PC-3 (cell line): ENCODE data around the gene THEM4. TPM values are rescaled to one million over a fixed set of nuclear protein-coding genes. Genes with fewer than 3 reads are reported as not detected.

Experiments used
- ATAC-seq: fragments of 200-7000 bp; cut with Tn5 transposase; 2 replicates; pipeline ENCODE4 v1.9.1; 2020; ENCODE audit warnings: mild to moderate bottlenecking, moderate library complexity
- BruUV-seq: library from RNA; stranded (reverse); fragments of 400-500 nt; replicated peaks from 2 replicates; lab custom pipeline; 2021; lab: Mats Ljungman, UMichigan
- CTCF ChIA-PET: fragments of 300-600 bp; sonication (Branson Sonifier 250); formaldehyde crosslinking; loops from one replicate; lab custom pipeline; 2022; ENCODE audit warnings: antibody characterized with exemption; lab: Charles Lee
- POLR2A ChIA-PET: fragments of 300-600 bp; sonication (Branson Sonifier 250); formaldehyde crosslinking; loops from one replicate; lab custom pipeline; 2022; ENCODE audit warnings: antibody characterized with exemption; ENCODE audit not compliant: unreplicated experiment; lab: Charles Lee
- DNase-seq: peaks from one replicate; pipeline ENCODE4 v3.0.0-alpha.2; 2015
- H2AFZ ChIP-seq: fragments of 300-600 bp; sonication (generic); 2 replicates; pipeline ENCODE4 v1.6.0; 2016; ENCODE audit warnings: antibody characterized with exemption, low read length
- H3F3A ChIP-seq: fragments of 300-600 bp; sonication (generic); one replicate; pipeline ENCODE4 v1.6.0; 2017; ENCODE audit warnings: antibody characterized with exemption, low read length, control low read depth, mild to moderate bottlenecking; ENCODE audit not compliant: unreplicated experiment
- H3K27ac ChIP-seq: fragments of 300-600 bp; sonication (generic); 2 replicates; pipeline ENCODE4 v1.5.1; 2016; ENCODE audit warnings: mild to moderate bottlenecking, low read length
- H3K27me3 ChIP-seq: fragments of 300-600 bp; sonication (generic); 2 replicates; pipeline ENCODE4 v1.6.1; 2016; ENCODE audit warnings: low read length, mixed read lengths
- H3K36me3 ChIP-seq: fragments of 300-600 bp; sonication (generic); 2 replicates; pipeline ENCODE4 v1.6.1; 2016; ENCODE audit warnings: low read depth, mixed run types, low read length, mixed read lengths
- H3K4me1 ChIP-seq: fragments of 300-600 bp; sonication (generic); 2 replicates; pipeline ENCODE4 v1.5.1; 2016; ENCODE audit warnings: low read length; ENCODE audit not compliant: insufficient read depth
- H3K4me2 ChIP-seq: fragments of 300-600 bp; sonication (generic); 2 replicates; pipeline ENCODE4 v1.6.0; 2016; ENCODE audit warnings: low read length
- H3K4me3 ChIP-seq: fragments of 300-600 bp; sonication (generic); 2 replicates; pipeline ENCODE4 v1.5.1; 2016; ENCODE audit warnings: mild to moderate bottlenecking, low read length, mixed read lengths
- H3K79me2 ChIP-seq: fragments of 300-600 bp; sonication (generic); 2 replicates; pipeline ENCODE4 v1.6.1; 2017; ENCODE audit warnings: low read length, mixed read lengths
- H3K9ac ChIP-seq: fragments of 300-600 bp; sonication (generic); 2 replicates; pipeline ENCODE4 v1.6.0; 2016; ENCODE audit warnings: mild to moderate bottlenecking, low read length
- H3K9me2 ChIP-seq: fragments of 300-600 bp; sonication (generic); replicated peaks from 2 replicates; pipeline ENCODE4 v1.6.1; 2016; ENCODE audit warnings: mixed run types, low read length, mixed read lengths
- H3K9me3 ChIP-seq: fragments of 300-600 bp; sonication (generic); 2 replicates; pipeline ENCODE4 v1.6.1; 2016; ENCODE audit warnings: low read length, mixed read lengths
- H4K20me1 ChIP-seq: fragments of 300-600 bp; sonication (generic); 2 replicates; pipeline ENCODE4 v1.6.1; 2016; ENCODE audit warnings: low read length, mixed read lengths
- EZH2 ChIP-seq: fragments of 300-600 bp; sonication (generic); IDR thresholded peaks from one replicate; pipeline ENCODE4 v1.6.1; 2017; ENCODE audit warnings: antibody characterized with exemption, mild to moderate bottlenecking, low read length; ENCODE audit not compliant: unreplicated experiment
- EZH2phosphoT487 ChIP-seq: fragments of 300-600 bp; sonication (generic); IDR thresholded peaks from 2 replicates; pipeline ENCODE4 v1.6.1; 2018; ENCODE audit warnings: mild to moderate bottlenecking, antibody characterized with exemption, low read length, borderline replicate concordance
- intact Hi-C: fragments of 100-400 bp; cut with micrococcal nuclease; formaldehyde crosslinking; loops from 2 replicates; pipeline ENCODE4 v1.9.0; 2023
- total RNA-seq: library from RNA; depleted of rRNA; stranded (reverse); fragments of >200 nt; gene quantifications from 2 replicates; pipeline ENCODE4 v1.2.3, GENCODE V29; 2014
- TF ChIP-seq, protein P1 (sequence below): fragments of 300-600 bp; sonication (generic); conservative IDR thresholded peaks from 2 replicates; pipeline ENCODE4 v1.5.1; 2017; ENCODE audit warnings: antibody characterized with exemption, low read depth, mild to moderate bottlenecking, low read length

THEM4 gene
- total RNA-seq, 1 experiment from 2014 or later: 18.1 TPM

DNA sequence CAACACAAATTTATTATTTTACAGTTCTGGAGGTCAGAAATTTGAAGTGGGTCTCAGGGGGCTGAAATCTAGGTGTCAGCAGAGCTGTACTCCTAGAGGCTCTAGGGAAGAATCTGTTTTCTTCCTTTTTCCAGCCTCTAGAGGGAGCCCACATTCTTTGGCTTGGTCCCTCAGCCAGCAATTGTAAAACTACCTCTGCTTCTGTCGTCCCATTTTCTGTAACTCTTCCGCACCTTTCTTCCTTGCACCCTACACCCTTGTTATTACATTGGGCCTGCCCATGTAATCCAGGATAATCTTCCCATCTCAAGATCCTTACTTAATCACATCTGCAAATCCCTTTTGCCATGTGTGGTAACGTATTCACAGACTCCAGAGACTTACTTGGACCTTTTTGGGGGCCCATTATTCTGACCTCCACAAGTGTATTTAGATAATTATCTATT is 24.8 kb upstream of the THEM4 start:
- CTCF ChIA-PET: interaction anchor here (0.6 to 4.2 kb wide), 9 partner anchors 12 to 67 kb away, joined by 3 to 46 read pairs (median 4); no protein-coding TSS in a partner anchor

DNA sequence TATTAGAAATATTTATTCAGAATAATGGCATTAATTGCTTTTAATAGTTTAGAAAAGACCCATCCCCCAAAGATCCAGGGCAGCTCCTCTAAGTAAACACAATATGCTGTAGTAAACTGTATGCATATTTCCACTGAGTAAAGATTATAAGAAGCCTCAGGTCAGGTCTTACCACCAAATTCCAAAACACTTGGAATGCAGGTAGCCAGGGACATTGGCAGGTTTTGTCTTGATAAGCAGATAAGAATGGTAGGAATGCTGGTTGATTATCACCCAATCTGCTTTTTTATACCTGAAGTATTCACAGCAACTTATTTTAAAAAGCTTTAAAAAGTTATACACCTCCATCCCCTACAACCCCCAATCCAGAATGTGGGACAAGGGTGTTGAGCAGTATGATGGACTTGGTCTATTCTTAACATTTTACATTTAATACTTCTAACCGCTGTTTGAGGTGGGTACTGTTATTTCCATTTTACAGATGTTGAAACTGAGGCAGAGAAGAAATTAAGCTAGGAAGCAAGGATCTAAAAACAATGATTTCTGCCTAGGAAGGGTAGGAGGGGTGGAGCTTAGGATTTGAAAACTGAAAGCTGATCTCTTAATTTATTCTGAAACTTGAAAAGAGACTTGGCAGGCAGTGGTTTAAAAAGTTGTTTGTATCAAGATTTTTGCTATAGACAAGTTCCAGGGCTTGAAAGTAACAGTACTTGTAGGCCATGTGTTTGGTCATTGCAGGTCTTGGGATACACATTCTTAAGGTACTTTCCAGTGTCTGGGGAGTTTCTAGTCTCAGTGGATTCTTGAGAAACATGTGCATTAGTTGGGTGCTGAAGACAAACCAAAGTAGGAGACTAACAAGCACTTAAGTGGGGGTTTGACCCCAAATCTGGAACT is 15.6 kb upstream of the THEM4 start:
- peak overlapping the region; percentile 29; the same call in 1 of the 2 replicates for H2AFZ ChIP-seq
- no peaks in the 10 kb centered on the region for H3K27me3 ChIP-seq
- CTCF ChIA-PET: no interaction called here
- H3K9me2 ChIP-seq: no peaks in the 10 kb centered on the region
- POLR2A ChIA-PET: no interaction called here
- no peaks in the 10 kb centered on the region for H3K9me3 ChIP-seq
- no peaks in the 10 kb centered on the region for H3K4me1 ChIP-seq
- intact Hi-C loops: no loop called here
- no peak overlapping the region for H3K9ac ChIP-seq
- no peak overlapping the region for H3K4me3 ChIP-seq
- H3K4me2 ChIP-seq: no peak overlapping the region
- H4K20me1 ChIP-seq: no peaks in the 10 kb centered on the region
- TF ChIP-seq, protein P1, sequence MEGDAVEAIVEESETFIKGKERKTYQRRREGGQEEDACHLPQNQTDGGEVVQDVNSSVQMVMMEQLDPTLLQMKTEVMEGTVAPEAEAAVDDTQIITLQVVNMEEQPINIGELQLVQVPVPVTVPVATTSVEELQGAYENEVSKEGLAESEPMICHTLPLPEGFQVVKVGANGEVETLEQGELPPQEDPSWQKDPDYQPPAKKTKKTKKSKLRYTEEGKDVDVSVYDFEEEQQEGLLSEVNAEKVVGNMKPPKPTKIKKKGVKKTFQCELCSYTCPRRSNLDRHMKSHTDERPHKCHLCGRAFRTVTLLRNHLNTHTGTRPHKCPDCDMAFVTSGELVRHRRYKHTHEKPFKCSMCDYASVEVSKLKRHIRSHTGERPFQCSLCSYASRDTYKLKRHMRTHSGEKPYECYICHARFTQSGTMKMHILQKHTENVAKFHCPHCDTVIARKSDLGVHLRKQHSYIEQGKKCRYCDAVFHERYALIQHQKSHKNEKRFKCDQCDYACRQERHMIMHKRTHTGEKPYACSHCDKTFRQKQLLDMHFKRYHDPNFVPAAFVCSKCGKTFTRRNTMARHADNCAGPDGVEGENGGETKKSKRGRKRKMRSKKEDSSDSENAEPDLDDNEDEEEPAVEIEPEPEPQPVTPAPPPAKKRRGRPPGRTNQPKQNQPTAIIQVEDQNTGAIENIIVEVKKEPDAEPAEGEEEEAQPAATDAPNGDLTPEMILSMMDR: no peak
- no peak for TF ChIP-seq EZH2
- TF ChIP-seq EZH2phosphoT487: no peak
- no peaks in the 10 kb centered on the region for H3F3A ChIP-seq
- no peak overlapping the region for H3K27ac ChIP-seq
- H3K79me2 ChIP-seq: no peaks in the 10 kb centered on the region
- no TSS peak for BruUV-seq
- no peak for ATAC-seq
- DNase-seq: no peak
- no peaks in the 10 kb centered on the region for H3K36me3 ChIP-seq

More for the DNA sequence above, 24.8 kb upstream of the THEM4 start:
- no peaks in the 10 kb centered on the region for H3F3A ChIP-seq
- H3K36me3 ChIP-seq: no peaks in the 10 kb centered on the region
- H3K79me2 ChIP-seq: no peaks in the 10 kb centered on the region
- no TSS peak for BruUV-seq
- peak; percentile 88 for DNase-seq
- intact Hi-C loops: loop anchor here (1.0 kb wide), 3 partner anchors 34 to 67 kb away; no protein-coding TSS in a partner anchor
- peak; percentile 75 for ATAC-seq
- TF ChIP-seq, protein P1: peak; percentile 96
- TF ChIP-seq EZH2: no peak
- no peaks in the 10 kb centered on the region for H3K9me2 ChIP-seq
- H3K27me3 ChIP-seq: no peaks in the 10 kb centered on the region
- H3K4me1 ChIP-seq: peaks cover 27% of the 10 kb centered on the region
- H3K9me3 ChIP-seq: no peaks in the 10 kb centered on the region
- POLR2A ChIA-PET: interaction anchor here (0.6 kb wide), 1 partner anchor 58 kb away, joined by 5 read pairs; no protein-coding TSS in a partner anchor
- H4K20me1 ChIP-seq: no peaks in the 10 kb centered on the region
- peak overlapping the region; percentile 44; the same call in 1 of the 2 replicates for H3K4me2 ChIP-seq
- H3K27ac ChIP-seq: no peak overlapping the region
- H3K4me3 ChIP-seq: no peak overlapping the region
- H3K9ac ChIP-seq: peak overlapping the region; percentile 11; the same call in 1 of the 2 replicates
- H2AFZ ChIP-seq: no peak overlapping the region

DNA sequence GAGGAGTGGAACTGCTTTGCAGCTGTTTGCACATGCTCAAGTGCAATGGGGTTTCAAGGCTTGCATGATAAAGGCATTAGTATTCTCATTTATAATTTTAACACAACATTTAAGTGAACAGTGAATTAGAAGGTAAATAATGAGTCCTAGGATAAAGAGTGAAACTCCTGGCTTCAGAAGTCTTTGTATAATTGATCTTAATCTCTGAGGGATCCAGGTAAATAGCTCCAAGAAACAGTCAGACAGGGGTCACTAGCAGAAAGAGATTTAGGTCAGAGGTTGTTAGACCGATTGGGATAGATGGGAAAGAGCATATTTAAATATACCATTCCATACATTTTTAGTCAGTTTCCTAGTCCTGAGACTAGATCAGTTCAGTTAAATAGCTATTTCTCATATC is 14.1 kb upstream of the THEM4 start:
- Histone ChIP-seq H3K4me2 (no peak overlapping the region), H3F3A (no peaks in the 10 kb centered on the region), H3K4me3 (no peak overlapping the region), H3K4me1 (no peaks in the 10 kb centered on the region), H3K9me2 (no peaks in the 10 kb centered on the region), H3K36me3 (no peaks in the 10 kb centered on the region), H3K9ac (no peak overlapping the region), H4K20me1 (no peaks in the 10 kb centered on the region), H3K27ac (no peak overlapping the region), H3K79me2 (no peaks in the 10 kb centered on the region), H2AFZ (no peak overlapping the region), H3K27me3 (no peaks in the 10 kb centered on the region), H3K9me3 (no peaks in the 10 kb centered on the region)
- intact Hi-C loops: no loop called here
- POLR2A ChIA-PET: no interaction called here
- TF ChIP-seq EZH2phosphoT487: no peak
- TF ChIP-seq, protein P1: no peak
- no peak for TF ChIP-seq EZH2
- CTCF ChIA-PET: no interaction called here
- DNase-seq (no peak), ATAC-seq (no peak)
- no TSS peak for BruUV-seq
